ENCODE results near the gene WFDC12.

The WFDC12 gene

GRCh38 chr20:45114465-45115385 is 9.5 kb downstream of the WFDC12 start, which contains the start of gene WFDC5:
Gene WFDC5, minus strand, starts transcription at chr20:45115174. Its CDS starts 91 bp downstream, at chr20:45115083.
- DNase-seq, result no peak

- DNase-seq, result no peak
Measured at GRCh38 chr20:45113865-45114264, 10.4 kb downstream of the WFDC12 start.

- DNase-seq, result no peak
Measured at GRCh38 chr20:45112754-45113153, 11.5 kb downstream of the WFDC12 start.

- DNase-seq, result no peak
Measured at GRCh38 chr20:45111799-45112471, 12.3 kb downstream of the WFDC12 start.

- no peak for DNase-seq
Measured at GRCh38 chr20:45111285-45111684, 13.0 kb downstream of the WFDC12 start.

- no peak for DNase-seq
Measured at GRCh38 chr20:45110301-45110700, 14.0 kb downstream of the WFDC12 start.

GRCh38 chr20:45109634-45110033 is 14.6 kb downstream of the WFDC12 start:
- DNase-seq, result no peak

- no peak for DNase-seq
Measured at GRCh38 chr20:45105317-45105716, 18.9 kb downstream of the WFDC12 start.

- no peak for DNase-seq
Measured at GRCh38 chr20:45104786-45105185, 19.5 kb downstream of the WFDC12 start.

- DNase-seq, result no peak
Measured at GRCh38 chr20:45103072-45103471, 21.2 kb downstream of the WFDC12 start.

GRCh38 chr20:45101333-45101850 is 22.9 kb downstream of the WFDC12 start:
- DNase-seq, result no peak

GRCh38 chr20:45100563-45101245 is 23.6 kb downstream of the WFDC12 start, which contains the start of gene KCNS1:
Gene KCNS1, minus strand, starts transcription at chr20:45101127. Its CDS starts 1,891 bp downstream, at chr20:45099236.
- no peak for DNase-seq

- no peak for DNase-seq
Measured at GRCh38 chr20:45098103-45098773, 26.0 kb downstream of the WFDC12 start.

GRCh38 chr20:45097485-45098102 is 26.7 kb downstream of the WFDC12 start:
- peak; percentile 48 for DNase-seq

GRCh38 chr20:45096781-45097180 is 27.5 kb downstream of the WFDC12 start:
- DNase-seq, result no peak

GRCh38 chr20:45095805-45096238 is 28.4 kb downstream of the WFDC12 start:
- peak; percentile 42 for DNase-seq

- DNase-seq, result no peak
Measured at GRCh38 chr20:45094864-45095574, 29.2 kb downstream of the WFDC12 start.

GRCh38 chr20:45094201-45094600 is 30.1 kb downstream of the WFDC12 start:
- DNase-seq, result no peak

- no peak for DNase-seq
Measured at GRCh38 chr20:45092898-45093297, 31.4 kb downstream of the WFDC12 start.

- DNase-seq, result no peak
Measured at GRCh38 chr20:45091366-45091765, 32.9 kb downstream of the WFDC12 start.

- no peak for DNase-seq
Measured at GRCh38 chr20:45090481-45090880, 33.8 kb downstream of the WFDC12 start.
